OCI-LY7 (cell line): ENCODE results near the gene PRELP. TPM values are rescaled to one million over a fixed set of nuclear protein-coding genes. Genes with fewer than 3 reads are reported as not detected.
A peak's percentile ranks its signal among the peaks of the same experiment; 100 is the strongest.

Source experiments
- BruUV-seq: library from RNA; stranded (reverse); fragments of 400-500 nt; replicated peaks from 2 replicates; lab custom pipeline; 2021; lab: Mats Ljungman, UMichigan
- CTCF ChIA-PET: fragments of 300-600 bp; sonication (Branson Sonifier 250); formaldehyde crosslinking; loops from one replicate; lab custom pipeline; 2022; ENCODE audit warnings: antibody characterized with exemption; ENCODE audit not compliant: unreplicated experiment; lab: Charles Lee
- POLR2A ChIA-PET: fragments of 300-600 bp; sonication (Branson Sonifier 250); formaldehyde crosslinking; loops from one replicate; lab custom pipeline; 2022; ENCODE audit warnings: antibody characterized with exemption; lab: Charles Lee
- DNase-seq: peaks from one replicate; pipeline ENCODE4 v3.0.0-alpha.2; 2015; ENCODE audit warnings: low spot score
- H2AFZ ChIP-seq: fragments of 200-600 bp; sonication (generic), shearing (Covaris generic); 2 replicates; pipeline ENCODE4 v1.6.1; 2014; ENCODE audit warnings: mild to moderate bottlenecking, antibody characterized with exemption, low read length, moderate library complexity
- H3K27ac ChIP-seq: fragments of 200-600 bp; sonication (generic); 2 replicates; pipeline ENCODE4 v1.5.1; 2014; ENCODE audit warnings: mixed run types, low read depth, mild to moderate bottlenecking, moderate library complexity, low read length, inconsistent platforms; ENCODE audit not compliant: poor library complexity, severe bottlenecking
- H3K36me3 ChIP-seq: fragments of 200-600 bp; sonication (generic); 2 replicates; pipeline ENCODE4 v1.6.1; 2014; ENCODE audit warnings: mild to moderate bottlenecking, antibody characterized with exemption, low read length, moderate library complexity, mixed read lengths; ENCODE audit not compliant: insufficient read depth
- H3K4me1 ChIP-seq: fragments of 200-600 bp; sonication (generic); 2 replicates; pipeline ENCODE4 v1.5.1; 2014; ENCODE audit warnings: mild to moderate bottlenecking, low read length; ENCODE audit not compliant: insufficient read depth, poor library complexity, severe bottlenecking
- H3K4me2 ChIP-seq: fragments of 200-600 bp; sonication (generic); 2 replicates; pipeline ENCODE4 v1.6.1; 2014; ENCODE audit warnings: mild to moderate bottlenecking, low read length
- H3K4me3 ChIP-seq: fragments of 200-600 bp; sonication (generic); 2 replicates; pipeline ENCODE4 v1.5.1; 2014; ENCODE audit warnings: mild to moderate bottlenecking, low read depth, low read length; ENCODE audit not compliant: poor library complexity, severe bottlenecking
- H3K79me2 ChIP-seq: fragments of 200-600 bp; sonication (generic); 2 replicates; pipeline ENCODE4 v1.6.1; 2016; ENCODE audit warnings: low read depth, mild to moderate bottlenecking, low read length, moderate library complexity, mixed read lengths; ENCODE audit not compliant: insufficient read depth
- H3K9me2 ChIP-seq: fragments of 200-600 bp; sonication (generic); 2 replicates; pipeline ENCODE4 v1.6.1; 2016; ENCODE audit warnings: mild to moderate bottlenecking, low read length, mixed read lengths; ENCODE audit not compliant: insufficient read depth
- H3K9me3 ChIP-seq: fragments of 200-600 bp; sonication (generic); 2 replicates; pipeline ENCODE4 v1.6.1; 2014; ENCODE audit warnings: mild to moderate bottlenecking, mixed run types, low read length, mixed read lengths
- H4K20me1 ChIP-seq: fragments of 200-600 bp; sonication (generic); 2 replicates; pipeline ENCODE4 v1.6.1; 2014; ENCODE audit warnings: mild to moderate bottlenecking, antibody characterized with exemption, low read length, moderate library complexity, mixed read lengths; ENCODE audit not compliant: insufficient read depth
- CTCF ChIP-seq: fragments of 200-600 bp; sonication (generic); conservative IDR thresholded peaks from 2 replicates; pipeline ENCODE4 v1.5.1; 2014; ENCODE audit warnings: mild to moderate bottlenecking, antibody characterized with exemption, low read length, moderate library complexity, mixed read lengths
- EZH2phosphoT487 ChIP-seq: fragments of 200-600 bp; sonication (generic); IDR thresholded peaks from 2 replicates; pipeline ENCODE4 v1.6.1; 2018; ENCODE audit warnings: low read depth, borderline replicate concordance, mild to moderate bottlenecking, mixed run types, antibody characterized with exemption, low read length, moderate library complexity, mixed read lengths
- intact Hi-C: fragments of 100-400 bp; cut with micrococcal nuclease; formaldehyde crosslinking; loops from one replicate; pipeline ENCODE4 v1.10.0; 2022; ENCODE audit not compliant: unreplicated experiment
- total RNA-seq, 2 experiments: library from RNA; depleted of rRNA in 1 of 2; stranded (reverse); fragments of >200 nt in 1 of 2; shearing (Covaris generic) in 1 of 2; gene quantifications; 2 replicates each; pipeline ENCODE4 v1.2.3, GENCODE V29; 2014 to 2022

PRELP gene
- total RNA-seq, 2 experiments from 2014 or later, result not detected

- Histone ChIP-seq H4K20me1 (no peaks in the 10 kb centered on the region), H3K4me1 (no peaks in the 10 kb centered on the region), H3K9me3 (no peaks in the 10 kb centered on the region), H2AFZ (peak overlapping the region; percentile 26; the same call in 1 of the 2 replicates), H3K36me3 (no peaks in the 10 kb centered on the region), H3K79me2 (no peaks in the 10 kb centered on the region), H3K4me2 (no peak overlapping the region), H3K4me3 (no peak overlapping the region), H3K9me2 (no peaks in the 10 kb centered on the region), H3K27ac (no peak overlapping the region)
- ChIA-PET CTCF (no interaction called here), POLR2A (no interaction called here)
- no TSS peak for BruUV-seq
- no peak for TF ChIP-seq CTCF
- no peak for TF ChIP-seq EZH2phosphoT487
- DNase-seq, result no peak
- intact Hi-C loops, result loop anchor here (5.0 to 10.0 kb wide), 2 partner anchors 120 to 348 kb away; partner anchors contain the start of gene ATP2B4
These were observed 31.4 kb downstream of the PRELP start for GRCh38 chr1:203506858-203507626.

GRCh38 chr1:203507759-203508158, 32.2 kb downstream of the PRELP start:
- H3K27ac ChIP-seq, result no peak overlapping the region
- DNase-seq, result no peak
- H3K9me2 ChIP-seq, result no peaks in the 10 kb centered on the region
- no TSS peak for BruUV-seq
- no peaks in the 10 kb centered on the region for H4K20me1 ChIP-seq
- intact Hi-C loops, result loop anchor here (5.0 to 10.0 kb wide), 2 partner anchors 120 to 347 kb away; partner anchors contain the start of gene ATP2B4
- H3K79me2 ChIP-seq, result no peaks in the 10 kb centered on the region
- H3K9me3 ChIP-seq, result no peaks in the 10 kb centered on the region
- no peak overlapping the region for H3K4me3 ChIP-seq
- H2AFZ ChIP-seq, result no peak overlapping the region
- ChIA-PET CTCF (no interaction called here), POLR2A (no interaction called here)
- no peaks in the 10 kb centered on the region for H3K36me3 ChIP-seq
- no peak overlapping the region for H3K4me2 ChIP-seq
- TF ChIP-seq CTCF (no peak), EZH2phosphoT487 (no peak)
- H3K4me1 ChIP-seq, result no peaks in the 10 kb centered on the region
